SK-N-MC (cell line): Measurements from ENCODE around the gene POLR2M.

Experiments used
- EZH2 ChIP-seq: fragments of 200-600 bp; sonication (generic); IDR thresholded peaks from one replicate; pipeline ENCODE4 v1.6.1; 2017; ENCODE audit warnings: antibody characterized with exemption
- POLR2AphosphoS5 ChIP-seq: IDR thresholded peaks from 2 replicates; pipeline ENCODE4 v1.6.1; 2012; ENCODE audit warnings: mild to moderate bottlenecking, low read depth, low read length, borderline replicate concordance

GRCh38 chr15:57740048-57740447 lies 33.5 kb downstream of the POLR2M start:
- TF ChIP-seq POLR2AphosphoS5 (no peak), EZH2 (no peak)
